DMS 273 treated with DMSO at 0.1 percent for 48 hours (cell line): Measurements from ENCODE around the gene MDN1.
"Not testable (repeated sequence)": the region's sequence is repeated elsewhere in the genome, so short reads cannot be mapped to it uniquely, and the experiment has no call there.

ENCODE experiments used
- DNase-seq: peaks from one replicate; lab custom pipeline; 2025; lab: John Stamatoyannopoulos, UW

The MDN1 gene

DNA sequence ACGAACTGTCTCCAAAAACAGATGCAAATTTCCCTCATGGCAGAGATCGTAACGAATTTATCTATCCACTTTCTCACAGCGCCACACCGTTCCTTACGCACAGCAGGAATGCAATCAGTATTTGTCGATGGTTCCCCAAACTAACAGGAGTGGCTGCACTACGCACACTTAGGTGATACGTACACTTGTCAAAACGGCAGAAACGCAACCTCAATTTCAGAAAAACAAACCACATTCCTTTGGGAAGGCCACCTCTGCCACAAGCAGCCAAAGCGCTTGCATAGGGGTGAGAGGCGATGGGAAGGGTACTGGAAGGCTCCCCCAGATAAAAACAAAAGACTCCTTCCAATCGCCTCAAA, 638 bp downstream of the MDN1 start:
- no peak for DNase-seq

DNA sequence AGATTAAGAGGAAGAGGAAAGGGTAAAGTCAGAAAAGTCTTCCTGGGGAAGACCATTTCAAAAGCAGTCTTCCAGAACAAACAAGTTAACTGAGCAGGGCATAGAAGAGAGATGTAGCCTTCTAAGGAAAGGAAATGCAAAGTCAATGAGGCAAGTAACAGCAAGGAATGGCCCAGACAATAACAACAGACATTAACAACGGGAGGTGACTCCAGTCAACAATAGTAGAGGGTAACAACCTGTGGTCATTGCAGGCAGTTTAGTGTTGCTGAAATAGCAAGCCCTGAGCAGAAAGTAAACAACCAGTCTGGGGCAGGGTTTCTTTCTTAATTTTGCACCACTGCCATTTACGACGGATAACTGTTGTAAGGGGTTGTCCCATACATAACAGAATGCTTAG, 2.1 kb downstream of the MDN1 start:
- no peak for DNase-seq

DNA sequence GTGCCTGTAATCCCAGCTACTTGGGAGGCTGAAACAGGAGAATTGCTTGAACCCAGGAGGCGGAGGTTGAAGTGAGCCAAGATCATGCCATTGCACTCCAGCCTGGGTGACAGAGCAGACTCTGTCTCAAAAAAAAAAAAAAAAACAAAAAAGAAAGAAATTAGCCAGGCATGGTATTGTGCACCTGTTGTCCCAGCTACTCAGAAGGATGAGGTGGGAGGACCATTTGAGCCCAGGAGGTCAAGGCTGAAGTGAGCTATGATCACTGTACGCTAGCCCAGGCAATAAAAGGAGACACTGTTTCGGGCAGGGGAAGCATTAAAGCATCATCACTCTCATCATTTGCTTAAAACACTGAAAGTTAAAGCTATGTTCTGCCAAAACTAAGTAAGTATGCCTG, 6.2 kb downstream of the MDN1 start:
- not testable (repeated sequence) for DNase-seq

DNA sequence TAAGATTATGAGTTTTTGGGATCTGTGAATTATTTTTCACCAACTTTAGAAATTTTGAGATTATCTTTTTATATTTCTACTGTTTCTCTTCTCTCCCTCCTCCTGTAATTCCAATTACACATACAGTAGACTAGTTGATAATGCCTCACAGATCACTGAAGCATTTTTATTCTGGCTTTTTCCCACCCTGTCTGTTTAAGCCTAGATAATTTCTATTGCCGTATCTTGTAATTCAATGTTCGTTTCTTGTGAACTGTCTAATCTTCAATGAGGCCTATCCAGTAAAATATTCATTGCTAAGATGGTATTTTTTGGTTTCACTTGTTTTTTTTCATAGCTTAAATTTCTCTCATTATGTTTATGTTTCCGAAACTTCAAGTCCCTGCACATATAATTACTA, 12.0 kb downstream of the MDN1 start:
- DNase-seq = no peak

DNA sequence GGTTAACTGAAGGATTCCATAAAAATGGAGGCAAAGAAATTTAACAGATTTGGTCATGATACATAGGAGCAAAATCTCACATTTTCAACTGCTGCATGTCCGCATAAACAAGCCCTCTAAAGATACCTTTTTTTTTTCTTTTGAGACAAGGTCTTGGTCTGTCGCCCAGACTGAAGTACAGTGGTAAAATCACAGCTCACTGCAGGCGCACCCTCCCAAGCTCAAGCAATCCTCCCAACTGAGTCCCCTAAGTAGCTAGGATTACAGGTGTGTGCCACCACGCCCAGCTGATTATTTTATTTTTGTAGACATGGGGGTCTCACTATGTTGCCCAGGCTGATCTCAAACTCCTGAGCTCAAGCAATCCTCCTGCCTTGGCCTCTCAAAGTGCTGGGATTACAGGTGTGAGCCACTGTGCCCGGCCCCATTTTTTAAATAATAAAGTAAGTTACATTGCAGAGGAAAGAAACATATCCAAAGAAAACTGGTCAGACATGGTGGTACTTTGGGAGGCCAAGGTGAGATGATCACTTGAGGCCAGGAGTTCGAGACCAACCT, 13.7 kb downstream of the MDN1 start:
- no peak for DNase-seq

DNA sequence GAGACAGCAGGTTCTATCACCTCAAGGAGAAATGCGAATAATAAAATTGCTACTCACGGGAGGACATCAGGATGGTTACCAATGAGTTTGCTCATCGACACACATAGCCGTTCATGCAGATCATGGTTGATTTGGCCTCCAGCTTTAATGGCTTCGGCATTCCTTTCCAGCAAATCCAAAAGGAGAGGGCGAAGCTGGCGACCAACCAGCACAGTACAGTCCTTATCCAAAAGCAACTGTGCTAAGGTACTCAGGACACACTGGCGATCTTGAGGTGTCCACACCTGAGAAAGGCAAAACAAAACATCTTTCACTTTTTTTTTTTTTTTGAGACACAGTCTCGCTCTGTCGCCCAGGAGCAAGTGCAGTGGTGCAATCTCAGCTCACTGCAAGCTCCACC, 16.3 kb downstream of the MDN1 start:
- no peak for DNase-seq

DNA sequence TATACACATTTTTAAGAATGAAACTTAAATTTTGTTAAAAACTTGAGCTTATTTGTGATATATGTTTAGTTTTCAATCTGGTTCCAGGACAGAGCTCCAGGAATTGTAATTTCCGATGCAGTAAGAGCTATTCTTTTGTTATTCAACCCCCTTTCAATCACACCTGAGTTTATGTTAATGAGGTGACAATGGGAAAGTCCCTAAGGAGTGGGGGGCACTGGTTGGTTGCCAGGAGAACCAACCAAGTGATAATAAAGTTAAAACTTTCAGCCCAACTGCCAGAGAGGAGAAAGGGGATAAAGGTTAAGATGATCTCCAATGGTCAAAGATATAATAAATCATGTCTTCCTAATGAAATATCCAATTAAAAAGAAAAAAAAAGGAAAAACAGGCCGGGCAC, 19.8 kb downstream of the MDN1 start:
- DNase-seq = no peak

DNA sequence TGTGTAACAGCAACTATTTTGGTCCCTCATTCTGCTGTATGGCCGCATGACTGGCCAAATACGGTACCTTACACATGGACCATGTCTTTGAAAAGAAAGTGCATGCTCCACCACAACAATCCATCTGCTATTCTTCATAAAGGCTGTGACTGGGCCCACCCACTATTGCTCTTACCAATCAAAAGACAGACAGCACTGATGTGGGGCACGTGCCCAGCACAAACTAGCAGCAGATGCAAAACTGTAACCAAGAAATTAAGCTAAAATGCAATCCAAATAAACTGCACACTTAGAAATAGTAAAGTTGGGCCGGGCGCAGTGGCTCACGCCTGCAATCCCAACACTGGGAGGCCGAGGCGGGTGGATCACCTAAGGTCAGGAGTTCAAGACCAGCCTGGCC, 20.5 kb downstream of the MDN1 start:
- DNase-seq = no peak

DNA sequence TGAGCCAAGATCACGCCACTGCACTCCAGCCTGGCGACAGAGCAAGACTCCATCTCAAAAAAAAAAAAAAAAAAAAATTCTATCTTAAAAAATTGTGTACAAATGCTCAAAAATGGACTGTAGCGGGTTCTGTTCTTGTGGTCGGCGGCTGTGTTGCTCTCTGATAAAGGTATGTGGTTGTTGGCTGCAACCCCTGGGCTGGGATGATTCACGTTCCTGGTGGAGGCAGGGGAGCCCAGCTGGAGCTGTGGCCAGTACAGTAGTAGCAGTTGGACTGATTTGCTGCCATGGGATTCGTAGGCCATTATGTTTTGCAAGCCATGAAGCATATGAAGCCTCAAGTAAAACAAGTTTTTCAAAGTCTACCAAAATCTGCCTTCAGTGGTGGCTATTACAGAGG, 22.3 kb downstream of the MDN1 start:
- DNase-seq = no peak

DNA sequence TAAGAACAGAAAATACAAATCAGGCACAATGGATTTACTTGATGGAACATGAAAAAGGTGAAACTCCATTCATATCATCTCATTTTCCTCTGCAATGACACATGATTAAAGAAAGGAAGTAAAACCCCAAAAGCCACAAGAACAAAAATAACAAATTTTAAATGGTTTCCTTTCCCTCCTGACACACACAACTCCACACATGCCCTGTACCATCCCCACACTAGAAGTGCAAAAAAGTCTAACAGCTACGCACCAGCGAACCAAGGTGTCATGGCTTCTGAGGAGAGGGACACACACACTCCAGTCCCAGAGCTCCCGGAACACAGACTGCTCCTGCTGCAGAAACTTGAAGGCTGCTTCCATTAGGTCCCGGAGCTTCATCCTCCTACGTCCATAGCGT, 25.3 kb downstream of the MDN1 start:
- no peak for DNase-seq

DNA sequence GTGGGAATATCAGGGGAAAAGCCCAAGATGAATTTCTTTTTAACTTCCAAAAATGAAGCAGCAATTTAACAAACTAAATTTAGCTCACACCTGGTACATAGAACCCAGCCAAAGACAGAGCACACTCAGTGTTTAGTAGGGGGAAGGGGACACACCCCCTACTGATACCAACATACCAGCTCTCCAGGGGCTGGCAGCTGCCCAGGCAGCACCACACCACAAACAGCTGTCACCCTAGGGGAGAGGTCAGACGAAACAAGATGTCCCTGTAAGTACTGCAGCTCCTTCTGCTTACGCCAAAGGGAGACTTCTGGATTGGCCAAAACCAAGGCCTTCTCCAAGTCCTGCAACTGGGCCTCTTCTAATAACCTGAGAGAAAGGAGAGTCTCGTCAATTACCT, 26.0 kb downstream of the MDN1 start:
- DNase-seq = no peak

DNA sequence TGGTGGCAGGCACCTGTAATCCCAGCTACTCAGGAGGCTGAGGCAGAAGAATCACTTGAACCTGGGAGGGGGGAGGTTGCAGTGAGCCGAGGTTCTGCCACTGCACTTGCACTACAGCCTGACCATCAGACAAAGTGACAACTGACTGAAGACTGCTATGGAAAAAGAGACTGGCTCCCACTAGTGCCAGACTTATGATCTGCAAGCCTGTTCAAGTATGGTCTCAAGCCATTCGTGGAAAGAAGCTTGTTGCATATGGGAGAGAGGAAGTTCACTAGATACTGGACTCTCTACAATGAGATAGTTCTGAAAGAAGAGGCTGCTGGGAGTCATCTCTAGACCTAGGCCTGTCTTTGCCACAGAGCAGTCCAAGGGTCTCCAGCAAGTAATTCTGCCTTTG, 26.7 kb downstream of the MDN1 start:
- DNase-seq = no peak

DNA sequence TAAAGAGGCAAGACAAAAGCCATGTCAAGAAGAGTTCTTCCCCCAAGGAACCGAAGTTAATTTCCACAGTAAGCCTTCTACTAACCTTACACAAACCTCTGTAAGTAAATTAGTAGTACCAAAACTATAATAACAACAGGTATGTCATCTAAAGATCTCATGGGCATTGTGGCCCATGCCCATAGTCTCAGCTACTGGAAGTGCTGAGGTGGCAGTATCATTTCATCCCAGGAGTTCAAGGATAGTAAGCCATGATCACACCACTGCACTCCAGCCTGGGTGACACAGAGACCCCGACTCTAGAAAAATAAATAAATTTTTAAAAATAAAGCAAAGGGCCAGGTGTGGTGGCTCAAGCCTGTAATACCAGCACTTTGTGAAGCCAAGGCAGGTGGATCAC, 29.2 kb downstream of the MDN1 start:
- DNase-seq = no peak

DNA sequence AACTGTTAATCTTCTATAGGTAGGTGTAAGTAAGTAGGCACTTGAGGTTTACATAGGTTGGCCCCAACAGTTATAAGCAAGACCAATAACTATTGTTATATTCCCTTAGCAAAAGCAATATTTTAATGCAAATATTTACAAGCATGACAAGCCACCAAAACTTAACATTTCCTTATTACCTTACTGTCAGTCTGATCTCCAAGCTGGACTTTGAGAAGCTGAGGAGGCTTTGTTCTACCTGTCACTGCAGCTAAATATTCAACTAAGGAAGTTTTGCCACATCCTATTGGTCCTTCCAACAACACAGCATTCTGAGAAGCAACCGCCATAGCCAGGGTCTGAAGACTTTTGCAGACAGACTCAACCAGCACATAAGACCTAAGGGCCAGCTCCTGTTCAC, 29.6 kb downstream of the MDN1 start:
- no peak for DNase-seq

DNA sequence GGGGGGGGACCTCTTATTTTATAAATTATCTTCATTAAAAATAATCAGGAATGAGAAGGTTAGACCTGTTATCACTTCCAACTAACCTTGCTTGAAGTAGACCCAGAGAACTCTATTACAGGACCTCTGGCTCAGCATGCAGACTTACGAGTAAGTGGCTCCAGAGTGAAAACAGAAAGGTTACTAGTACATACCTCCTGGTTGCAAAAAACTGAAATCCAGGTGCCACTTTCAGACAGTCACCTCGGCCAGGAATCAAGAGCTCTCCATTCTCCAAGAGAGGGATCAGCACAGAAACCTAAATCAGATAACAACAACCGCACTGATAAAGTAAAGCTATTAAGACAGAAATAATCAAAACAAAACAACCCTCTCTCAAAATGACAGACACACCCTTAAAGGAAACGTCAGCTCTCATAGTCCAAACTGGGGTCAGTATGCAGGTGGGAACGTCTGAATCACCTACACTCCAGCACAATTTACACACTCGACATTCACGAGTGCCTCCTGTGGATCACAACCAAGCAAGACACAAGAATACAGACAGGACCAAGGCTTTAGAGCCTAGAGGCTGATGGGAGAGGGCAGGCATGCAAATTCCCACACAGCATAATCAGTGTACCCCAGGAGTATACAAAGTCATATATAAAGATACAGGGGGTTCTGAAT, 31.8 kb downstream of the MDN1 start:
- no peak for DNase-seq

DNA sequence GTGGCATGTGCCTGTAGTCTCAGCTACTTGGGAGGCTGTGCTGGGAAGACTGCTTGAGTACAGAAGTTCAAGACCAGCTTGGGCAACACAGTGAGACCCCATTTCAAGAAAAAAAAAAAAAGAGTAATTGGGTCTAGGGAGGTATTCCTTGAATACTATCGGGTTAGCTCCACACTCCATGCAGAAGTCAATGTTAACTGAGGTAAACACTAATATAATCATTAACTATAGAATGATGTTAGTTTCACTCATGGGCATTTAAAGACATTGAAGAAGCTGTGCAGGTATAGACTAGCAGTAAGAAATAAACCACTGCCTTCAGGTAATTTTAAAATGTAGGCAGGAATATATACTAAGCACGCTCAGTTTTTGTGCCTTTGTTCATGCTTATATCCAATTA, 32.6 kb downstream of the MDN1 start:
- DNase-seq = no peak

DNA sequence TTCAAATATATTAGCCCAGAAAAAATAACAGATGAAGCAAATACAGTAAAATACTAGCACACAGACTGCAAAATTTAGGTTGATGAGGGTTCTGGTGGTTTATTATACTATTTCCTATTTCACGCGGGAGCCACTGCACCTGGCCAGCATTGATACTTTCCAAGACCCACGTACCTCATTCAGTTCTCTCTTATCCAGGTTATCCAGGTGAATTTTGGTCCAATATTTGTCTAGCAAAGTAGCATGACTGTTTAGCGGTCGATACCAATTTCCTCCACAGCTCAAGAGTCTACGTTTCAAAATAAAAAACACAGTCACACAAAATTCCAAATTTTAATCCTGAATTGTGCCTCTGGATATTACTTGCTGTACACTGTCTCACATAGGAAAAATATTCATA, 34.8 kb downstream of the MDN1 start:
- no peak for DNase-seq

DNA sequence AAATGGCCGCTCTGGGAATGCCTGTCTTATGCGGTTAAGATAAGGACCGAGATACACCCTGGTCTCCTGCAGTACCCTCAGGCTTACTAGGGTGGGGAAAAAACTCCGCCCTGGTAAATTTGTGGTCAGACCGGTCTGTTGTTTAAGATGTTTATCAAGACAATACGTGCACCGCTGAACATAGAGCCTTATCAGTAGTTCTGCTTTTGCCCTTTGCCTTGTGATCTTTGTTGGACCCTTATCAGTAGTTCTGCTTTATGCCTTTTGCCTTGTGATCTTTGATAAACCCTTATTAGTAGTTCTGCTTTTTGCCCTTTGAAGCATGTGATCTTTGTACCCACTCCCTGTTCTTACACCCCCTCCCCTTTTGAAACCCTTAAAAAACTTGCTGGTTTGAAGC, 36.3 kb downstream of the MDN1 start:
- not testable (repeated sequence) for DNase-seq

DNA sequence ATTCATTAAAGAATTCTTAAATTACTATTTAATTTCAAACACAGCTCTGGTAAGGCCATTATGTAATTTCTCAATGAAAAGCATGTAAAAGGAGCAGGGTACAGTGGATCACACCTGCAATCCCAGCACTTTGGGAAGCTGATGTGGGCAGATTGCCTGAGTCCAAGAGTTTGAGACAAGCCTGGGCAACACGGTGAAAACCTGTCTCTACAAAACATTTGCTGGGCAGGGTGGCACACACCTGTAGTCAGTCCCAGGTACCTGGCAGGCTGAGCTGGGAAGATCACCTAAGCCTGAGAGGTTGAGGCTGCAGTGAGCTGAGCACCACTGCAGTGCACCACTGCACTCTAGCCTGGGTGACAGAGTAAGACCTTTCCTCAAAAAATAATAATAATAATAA, 37.4 kb downstream of the MDN1 start:
- no peak for DNase-seq

DNA sequence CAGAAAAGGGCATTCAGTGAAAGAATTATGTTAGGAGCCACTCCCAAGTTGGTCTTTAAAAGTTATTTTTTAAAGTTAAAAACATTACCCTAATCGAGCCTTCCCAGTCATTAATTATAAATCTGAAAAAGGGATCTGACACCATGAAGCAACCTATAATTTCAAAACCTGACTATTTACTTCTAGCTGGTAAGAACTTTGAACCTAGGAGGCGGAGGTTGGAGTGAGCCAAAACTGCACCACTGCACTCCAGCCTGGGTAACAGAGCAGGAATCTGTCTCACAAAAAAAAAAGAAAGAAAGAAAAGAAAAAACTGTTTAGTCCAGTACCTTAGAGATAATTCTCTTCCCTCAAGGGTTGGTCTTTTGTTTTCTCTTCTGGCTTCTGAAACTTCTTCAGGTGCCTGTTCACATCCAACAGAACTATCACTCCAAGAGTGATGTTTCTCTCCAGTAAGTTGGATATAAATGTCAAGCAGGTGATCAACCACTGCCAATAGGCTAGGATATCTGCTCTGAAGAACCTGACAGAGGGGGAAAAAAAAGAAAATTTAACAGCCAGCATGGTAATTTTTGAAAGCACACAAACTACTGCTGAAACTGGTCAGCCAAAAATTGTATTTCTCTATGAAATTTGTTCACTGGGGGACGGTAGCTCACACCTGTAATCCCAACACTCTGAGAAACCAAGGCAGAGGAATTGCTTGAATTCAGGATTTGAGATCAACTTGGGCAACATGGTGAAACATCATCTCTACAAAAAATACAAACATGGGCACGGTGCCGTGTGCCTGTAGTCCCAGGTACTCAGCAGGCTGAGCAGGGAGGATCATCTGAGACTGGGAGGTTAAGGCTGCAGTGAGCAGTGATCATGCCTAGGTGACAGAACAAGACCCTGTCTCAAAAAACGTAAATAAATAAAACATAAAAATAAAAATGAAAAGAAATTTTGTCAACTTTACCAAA, 38.2 kb downstream of the MDN1 start:
- DNase-seq = no peak

DNA sequence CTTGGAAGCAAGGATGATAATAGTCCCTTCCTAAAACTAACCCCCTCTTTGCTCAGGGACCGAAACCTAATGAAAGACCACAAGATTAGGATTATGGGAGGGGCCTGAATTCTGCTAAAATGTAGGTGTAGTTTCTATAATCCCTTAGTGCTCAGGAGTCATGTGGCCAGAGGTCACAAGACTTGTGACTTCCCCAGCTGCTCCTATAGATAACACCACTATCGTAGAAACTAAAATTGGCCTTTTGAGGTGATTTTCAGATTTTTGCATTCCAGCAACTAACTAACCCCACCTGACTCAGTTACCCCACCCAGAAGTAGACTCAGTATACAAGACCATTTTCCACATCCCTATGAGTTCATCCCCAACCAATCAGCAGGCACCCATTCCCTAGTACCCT, 42.1 kb downstream of the MDN1 start:
- no peak for DNase-seq

DNA sequence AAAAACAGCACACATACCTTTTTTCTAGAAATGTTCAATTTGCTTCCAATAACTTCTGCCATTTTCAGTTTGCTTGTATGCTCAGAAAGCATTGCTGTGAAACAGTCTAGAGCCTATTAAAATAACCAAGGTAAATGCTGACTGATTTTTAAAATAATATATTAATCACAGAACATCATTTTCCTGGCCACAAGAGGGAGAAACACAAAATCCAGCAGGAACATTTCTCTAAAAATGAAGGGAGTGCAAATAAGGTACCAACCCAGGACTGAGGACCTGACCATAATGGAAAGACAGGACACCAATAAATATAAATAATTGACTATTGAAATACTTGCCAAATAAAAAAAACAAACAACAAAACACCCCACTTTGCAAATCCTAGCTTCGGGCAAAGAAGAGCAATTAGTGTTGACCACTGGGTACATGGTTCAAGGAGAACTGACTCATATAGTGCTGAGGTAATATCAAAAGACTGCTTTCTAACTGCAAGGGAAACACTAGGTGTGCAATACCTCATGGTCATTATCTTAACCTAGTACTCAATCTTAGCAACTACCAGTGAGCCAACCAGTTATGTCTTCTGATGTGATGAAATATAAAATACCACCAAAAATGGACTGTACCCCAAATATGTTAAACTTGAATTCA, 42.9 kb downstream of the MDN1 start:
- no peak for DNase-seq

DNA sequence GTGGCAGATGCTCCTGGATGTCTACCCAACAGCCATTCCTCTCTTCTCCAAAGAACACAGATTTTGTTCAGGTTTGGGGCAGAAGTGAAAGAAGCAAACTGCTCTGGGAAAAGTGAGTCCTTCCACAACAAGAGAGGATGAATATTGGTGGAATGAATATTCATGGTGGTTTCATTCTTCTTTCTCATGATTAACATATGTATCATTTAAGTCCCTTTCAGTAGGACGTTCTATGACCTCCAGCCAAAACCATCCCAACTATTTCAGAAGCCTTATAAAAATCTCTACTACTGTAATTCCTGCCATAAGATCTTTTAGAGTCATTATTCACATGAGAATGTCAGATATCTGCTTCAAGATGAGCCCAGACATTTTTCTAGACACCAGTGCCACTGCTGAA, 44.4 kb downstream of the MDN1 start:
- DNase-seq = no peak
